H1 (cell line): ENCODE results near the gene CNFN. TPM values are rescaled to one million over a fixed set of nuclear protein-coding genes. Genes with fewer than 3 reads are reported as not detected.

Source experiments
- EZH2 ChIP-seq: fragments of 200-600 bp; sonication (generic); IDR thresholded peaks from 2 replicates; pipeline ENCODE4 v1.7.1; 2012; ENCODE audit warnings: low read depth, mild to moderate bottlenecking, moderate library complexity, low read length, inconsistent platforms; ENCODE audit not compliant: severe bottlenecking
- FOSL1 ChIP-seq: IDR thresholded peaks from 2 replicates; pipeline ENCODE4 v1.6.1; 2011; ENCODE audit warnings: mild to moderate bottlenecking, low read depth, low read length, moderate library complexity; ENCODE audit not compliant: insufficient read depth
- SUZ12 ChIP-seq: fragments of 200-600 bp; sonication (generic); IDR thresholded peaks from 2 replicates; pipeline ENCODE4 v1.6.1; 2012; ENCODE audit warnings: mild to moderate bottlenecking, inconsistent platforms, low read length, moderate library complexity, mixed read lengths
- polyA plus RNA-seq, 7 experiments: library from polyadenylated mRNA; depleted of rRNA in 3 of 7; stranded (reverse) in 5 of 7; unstranded in 2 of 7; fragments of >200 nt in 5 of 7; fragments of 200-250 nt in 2 of 7; gene quantifications; 1 replicate in 5 of 7; 2 replicates in 1 of 7; 4 replicates in 1 of 7; pipeline versions ENCODE4 v1.2.1 to v1.2.3, GENCODE V29; 2011 to 2013; ENCODE audit warnings: missing spikeins in 2 of 7, mixed read lengths in 2 of 7
- total RNA-seq: library from RNA; stranded (reverse); fragmentation: NEBNext Ultra II Directional; extraction: Animal tissue kit (Norgen Biotek cat#: 25700); gene quantifications from 2 replicates; pipeline ENCODE4 v1.2.1, GENCODE V29; 2021
- TF ChIP-seq, protein P1 (sequence below): IDR thresholded peaks from 2 replicates; pipeline ENCODE4 v1.6.1; 2012; ENCODE audit warnings: inconsistent platforms
- TF ChIP-seq, protein P2 (sequence below): IDR thresholded peaks from 2 replicates; pipeline ENCODE4 v1.6.1; 2011; ENCODE audit warnings: low read length, improper control_type of control experiment

Gene CNFN
- total and polyA plus RNA-seq, 2 of the 8 experiments (the other 6 are each of a cell fraction or from before 2014, with no cell fraction given): 8.9 to 31.5 TPM

DNA sequence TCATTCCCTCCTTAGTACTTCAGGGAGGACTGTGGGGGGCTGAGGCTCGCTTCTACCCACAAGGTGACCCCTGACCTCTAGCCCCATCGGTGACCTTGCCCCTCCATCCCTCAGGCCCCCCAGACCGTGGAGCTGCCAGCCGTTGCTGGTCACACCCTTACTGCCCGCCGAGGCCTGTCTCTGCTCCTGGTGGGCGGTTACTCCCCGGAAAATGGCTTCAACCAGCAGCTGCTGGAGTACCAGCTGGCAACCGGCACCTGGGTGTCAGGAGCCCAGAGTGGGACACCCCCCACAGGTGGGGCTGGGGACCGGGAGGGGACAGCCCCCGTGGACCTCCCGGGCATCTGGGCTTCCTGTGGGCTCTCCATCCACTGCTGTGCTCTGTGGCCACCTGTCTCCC lies 32.8 kb downstream of the CNFN start (continued):
- TF ChIP-seq, protein P1, sequence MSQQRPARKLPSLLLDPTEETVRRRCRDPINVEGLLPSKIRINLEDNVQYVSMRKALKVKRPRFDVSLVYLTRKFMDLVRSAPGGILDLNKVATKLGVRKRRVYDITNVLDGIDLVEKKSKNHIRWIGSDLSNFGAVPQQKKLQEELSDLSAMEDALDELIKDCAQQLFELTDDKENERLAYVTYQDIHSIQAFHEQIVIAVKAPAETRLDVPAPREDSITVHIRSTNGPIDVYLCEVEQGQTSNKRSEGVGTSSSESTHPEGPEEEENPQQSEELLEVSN: no peak
- TF ChIP-seq SUZ12: no peak
- TF ChIP-seq, protein P2, sequence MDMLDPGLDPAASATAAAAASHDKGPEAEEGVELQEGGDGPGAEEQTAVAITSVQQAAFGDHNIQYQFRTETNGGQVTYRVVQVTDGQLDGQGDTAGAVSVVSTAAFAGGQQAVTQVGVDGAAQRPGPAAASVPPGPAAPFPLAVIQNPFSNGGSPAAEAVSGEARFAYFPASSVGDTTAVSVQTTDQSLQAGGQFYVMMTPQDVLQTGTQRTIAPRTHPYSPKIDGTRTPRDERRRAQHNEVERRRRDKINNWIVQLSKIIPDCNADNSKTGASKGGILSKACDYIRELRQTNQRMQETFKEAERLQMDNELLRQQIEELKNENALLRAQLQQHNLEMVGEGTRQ: no peak
- no peak for TF ChIP-seq FOSL1
- TF ChIP-seq EZH2: no peak
- TF ChIP-seq, all 59 proteins: peak for 0
